ENCODE measurements around the gene LRRC8D. TPM values are rescaled to one million over a fixed set of nuclear protein-coding genes. Genes with fewer than 3 reads are reported as not detected.

Gene LRRC8D
- total and polyA plus RNA-seq, 2 donors from 2014 or later = 16.3 to 36.6 TPM

DNA sequence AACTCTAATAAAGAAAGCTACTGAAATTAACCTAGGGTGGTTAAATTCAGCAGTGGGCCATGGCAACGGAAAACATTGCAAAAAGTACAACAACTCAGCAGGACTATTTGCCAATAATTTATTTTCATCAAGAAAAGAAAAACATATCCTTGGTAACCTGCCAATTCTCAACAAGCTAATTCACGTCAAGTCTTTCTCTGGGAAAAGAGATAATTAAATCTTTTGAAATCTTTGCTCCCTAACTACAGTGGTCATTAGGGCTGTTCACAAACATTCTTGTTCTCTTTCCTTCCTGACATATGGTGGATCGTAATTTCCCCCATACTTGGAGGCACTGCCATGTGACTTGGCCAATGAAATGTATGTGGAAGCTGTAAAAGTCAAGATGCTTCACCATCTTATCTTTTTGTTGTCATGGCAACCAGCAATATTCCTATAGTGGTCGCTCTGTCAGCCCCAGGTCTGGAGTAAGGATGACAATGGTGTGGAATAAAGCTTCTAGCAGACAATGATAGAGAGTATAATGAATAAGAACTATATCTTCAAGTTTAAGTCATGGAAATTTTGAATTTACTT is 144.4 kb downstream of the LRRC8D start:
- Histone ChIP-seq H3K36me3 (ENCODE audit: control insufficient read depth in 2 of 3, insufficient read depth in 3 of 3, low read length in 3 of 3) (no peaks in the 10 kb centered on the region), H3K4me1 (ENCODE audit: control insufficient read depth in 2 of 3, insufficient read depth in 2 of 3, low read depth in 1 of 3, low read length in 3 of 3) (no peaks in the 10 kb centered on the region), H3K27ac (ENCODE audit: low read depth in 2 of 2, low read length in 2 of 2) (no peak overlapping the region), H3K9ac (ENCODE audit: low read length in 3 of 3) (no peak overlapping the region), H3K27me3 (ENCODE audit: control insufficient read depth, insufficient read depth, low read length) (no peaks in the 10 kb centered on the region), H3K4me3 (ENCODE audit: low read length in 3 of 3) (no peak overlapping the region), H3K9me3 (ENCODE audit: control insufficient read depth in 2 of 3, insufficient read depth in 1 of 3, low read length in 3 of 3) (no peaks in the 10 kb centered on the region)
- FAIRE-seq (no peak), DNase-seq (peak in 1 of 5 donors; percentile 50)
- TF ChIP-seq, protein P1, sequence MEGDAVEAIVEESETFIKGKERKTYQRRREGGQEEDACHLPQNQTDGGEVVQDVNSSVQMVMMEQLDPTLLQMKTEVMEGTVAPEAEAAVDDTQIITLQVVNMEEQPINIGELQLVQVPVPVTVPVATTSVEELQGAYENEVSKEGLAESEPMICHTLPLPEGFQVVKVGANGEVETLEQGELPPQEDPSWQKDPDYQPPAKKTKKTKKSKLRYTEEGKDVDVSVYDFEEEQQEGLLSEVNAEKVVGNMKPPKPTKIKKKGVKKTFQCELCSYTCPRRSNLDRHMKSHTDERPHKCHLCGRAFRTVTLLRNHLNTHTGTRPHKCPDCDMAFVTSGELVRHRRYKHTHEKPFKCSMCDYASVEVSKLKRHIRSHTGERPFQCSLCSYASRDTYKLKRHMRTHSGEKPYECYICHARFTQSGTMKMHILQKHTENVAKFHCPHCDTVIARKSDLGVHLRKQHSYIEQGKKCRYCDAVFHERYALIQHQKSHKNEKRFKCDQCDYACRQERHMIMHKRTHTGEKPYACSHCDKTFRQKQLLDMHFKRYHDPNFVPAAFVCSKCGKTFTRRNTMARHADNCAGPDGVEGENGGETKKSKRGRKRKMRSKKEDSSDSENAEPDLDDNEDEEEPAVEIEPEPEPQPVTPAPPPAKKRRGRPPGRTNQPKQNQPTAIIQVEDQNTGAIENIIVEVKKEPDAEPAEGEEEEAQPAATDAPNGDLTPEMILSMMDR (IDR thresholded peaks at IDR 0.05; ENCODE audit: borderline replicate concordance, extremely low read depth, insufficient read depth) = no peak
- intact Hi-C loops (cut with DNase I) = no loop called here

DNA sequence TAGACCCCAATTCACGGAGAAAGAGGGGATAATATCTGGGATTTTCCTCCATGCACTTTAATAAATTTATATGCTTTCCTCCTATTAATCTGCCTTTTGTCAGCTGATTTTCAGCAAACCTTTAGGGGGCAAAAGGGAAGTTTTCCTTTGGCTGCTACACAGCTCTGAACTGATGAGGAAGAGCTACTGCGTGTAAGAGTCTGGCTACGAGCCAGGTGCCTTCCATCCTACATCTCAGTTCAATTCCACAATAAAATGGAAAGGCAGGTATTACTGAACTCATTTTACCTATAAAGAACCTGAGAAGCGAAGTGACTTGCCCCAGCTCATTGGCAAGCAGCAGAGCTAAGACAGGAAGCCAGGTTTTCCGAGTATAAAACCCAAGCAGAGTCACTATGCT is 145.8 kb downstream of the LRRC8D start:
- no peak overlapping the region for H3K9ac ChIP-seq (ENCODE audit: low read length in 3 of 3)
- TF ChIP-seq, protein P1 (IDR thresholded peaks at IDR 0.05; ENCODE audit: borderline replicate concordance, extremely low read depth, insufficient read depth) = no peak
- H3K4me3 ChIP-seq (ENCODE audit: low read length in 3 of 3) = no peak overlapping the region
- no peak overlapping the region for H3K27ac ChIP-seq (ENCODE audit: low read depth in 2 of 2, low read length in 2 of 2)
- H3K36me3 ChIP-seq (ENCODE audit: control insufficient read depth in 2 of 3, insufficient read depth in 3 of 3, low read length in 3 of 3) = no peaks in the 10 kb centered on the region
- FAIRE-seq = no peak
- no peaks in the 10 kb centered on the region for H3K9me3 ChIP-seq (ENCODE audit: control insufficient read depth in 2 of 3, insufficient read depth in 1 of 3, low read length in 3 of 3)
- no peak for DNase-seq
- H3K27me3 ChIP-seq (ENCODE audit: control insufficient read depth, insufficient read depth, low read length) = no peaks in the 10 kb centered on the region
- no peaks in the 10 kb centered on the region for H3K4me1 ChIP-seq (ENCODE audit: control insufficient read depth in 2 of 3, insufficient read depth in 2 of 3, low read depth in 1 of 3, low read length in 3 of 3)
- intact Hi-C loops (cut with DNase I) = no loop called here

DNA sequence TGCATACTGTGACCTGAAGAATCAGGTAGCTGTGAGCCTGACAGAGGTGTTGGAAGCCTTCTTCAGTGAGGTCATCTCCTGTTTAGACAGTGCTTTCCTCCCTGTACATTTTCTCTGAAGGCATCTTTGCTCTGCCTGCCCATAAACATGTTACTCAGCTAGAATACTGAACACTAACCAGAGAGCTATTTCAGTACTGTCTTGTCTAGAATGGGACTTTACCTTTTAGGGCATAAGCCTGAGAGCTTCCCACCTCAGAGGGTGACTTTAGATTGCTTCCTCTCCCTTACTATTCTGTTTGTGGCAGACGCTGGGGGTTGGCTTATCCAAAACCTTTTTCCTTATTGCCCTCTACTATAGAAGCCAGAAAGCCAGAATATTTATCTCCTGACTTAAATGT is 150.8 kb downstream of the LRRC8D start:
- FAIRE-seq = no peak
- Histone ChIP-seq H3K9me3 (ENCODE audit: control insufficient read depth in 2 of 3, insufficient read depth in 1 of 3, low read length in 3 of 3) (no peaks in the 10 kb centered on the region), H3K36me3 (ENCODE audit: control insufficient read depth in 2 of 3, insufficient read depth in 3 of 3, low read length in 3 of 3) (no peaks in the 10 kb centered on the region), H3K4me1 (ENCODE audit: control insufficient read depth in 2 of 3, insufficient read depth in 2 of 3, low read depth in 1 of 3, low read length in 3 of 3) (no peaks in the 10 kb centered on the region), H3K27me3 (ENCODE audit: control insufficient read depth, insufficient read depth, low read length) (no peaks in the 10 kb centered on the region), H3K4me3 (ENCODE audit: low read length in 3 of 3) (no peak overlapping the region), H3K9ac (ENCODE audit: low read length in 3 of 3) (no peak overlapping the region), H3K27ac (ENCODE audit: low read depth in 2 of 2, low read length in 2 of 2) (no peak overlapping the region)
- intact Hi-C loops (cut with DNase I) = no loop called here
- no peak for DNase-seq
- TF ChIP-seq, protein P1 (IDR thresholded peaks at IDR 0.05; ENCODE audit: borderline replicate concordance, extremely low read depth, insufficient read depth) = no peak

DNA sequence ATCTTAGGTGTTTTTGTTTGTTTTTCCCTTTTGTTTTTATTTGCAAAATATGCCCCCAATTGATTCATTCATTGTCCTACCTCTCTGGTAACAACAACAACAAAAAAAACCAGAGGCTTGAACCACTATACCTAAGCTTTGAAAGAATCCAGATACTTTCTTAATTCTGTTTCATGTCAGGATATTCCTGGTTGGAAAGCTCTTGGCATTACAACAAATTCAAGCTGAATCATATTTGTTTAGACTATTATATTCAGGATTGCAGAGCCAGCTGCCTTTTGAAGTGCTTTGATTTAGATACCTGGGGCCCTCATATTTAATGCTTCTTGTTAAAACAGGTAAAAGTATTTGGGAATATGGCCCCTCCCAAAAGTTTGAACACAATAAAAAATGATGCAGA is 151.2 kb downstream of the LRRC8D start:
- intact Hi-C loops (cut with DNase I) = no loop called here

More for the DNA sequence above, 151.2 kb downstream of the LRRC8D start:
- DNase-seq (no peak), FAIRE-seq (no peak)
- no peaks in the 10 kb centered on the region for H3K27me3 ChIP-seq (ENCODE audit: control insufficient read depth, insufficient read depth, low read length)
- no peaks in the 10 kb centered on the region for H3K36me3 ChIP-seq (ENCODE audit: control insufficient read depth in 2 of 3, insufficient read depth in 3 of 3, low read length in 3 of 3)
- TF ChIP-seq, protein P1 (IDR thresholded peaks at IDR 0.05; ENCODE audit: borderline replicate concordance, extremely low read depth, insufficient read depth) = no peak
- H3K27ac ChIP-seq (ENCODE audit: low read depth in 2 of 2, low read length in 2 of 2) = no peak overlapping the region
- no peaks in the 10 kb centered on the region for H3K9me3 ChIP-seq (ENCODE audit: control insufficient read depth in 2 of 3, insufficient read depth in 1 of 3, low read length in 3 of 3)
- no peak overlapping the region for H3K4me3 ChIP-seq (ENCODE audit: low read length in 3 of 3)
- H3K4me1 ChIP-seq (ENCODE audit: control insufficient read depth in 2 of 3, insufficient read depth in 2 of 3, low read depth in 1 of 3, low read length in 3 of 3) = no peaks in the 10 kb centered on the region
- H3K9ac ChIP-seq (ENCODE audit: low read length in 3 of 3) = no peak overlapping the region

Data from kidney (tissue), 14 donors.